SK-N-SH treated with all-trans-retinoic acid at 6 μM for 48 hours (cell line): ENCODE data around the gene RAC2.

Experiments
- PATZ1 ChIP-seq: fragments of 250-450 bp; sonication (Bioruptor Pico); IDR thresholded peaks from 2 replicates; pipeline ENCODE4 v1.8.0; 2020; ENCODE audit warnings: mild to moderate bottlenecking, moderate library complexity, borderline replicate concordance
- ZNF70 ChIP-seq: fragments of 450-650 bp; formaldehyde crosslinking; IDR thresholded peaks from 2 replicates; pipeline ENCODE4 v1.5.0; 2020; ENCODE audit warnings: mild to moderate bottlenecking, moderate library complexity

GRCh38 chr22:37199760-37200108 is 44.3 kb downstream of the RAC2 start:
- no peak for TF ChIP-seq ZNF70 (CRISPR knock-in tag)
- no peak for TF ChIP-seq PATZ1 (CRISPR knock-in tag)
